GM13976 (cell line): Measurements from ENCODE around the gene PC.
A peak's percentile ranks its signal among the peaks of the same experiment; 100 is the strongest.

ENCODE experiments used
- DNase-seq: peaks from one replicate; pipeline ENCODE4 v3.0.0; 2012; ENCODE audit warnings: low spot score
- CTCF ChIP-seq: IDR thresholded peaks from 2 replicates; pipeline ENCODE4 v1.5.1; 2012; ENCODE audit warnings: borderline replicate concordance, mild to moderate bottlenecking; ENCODE audit not compliant: insufficient read depth; ENCODE audit errors: extremely low read depth, missing control alignments, control extremely low read depth
- in situ Hi-C: fragments of 300-500 bp; cut with MboI; formaldehyde crosslinking; loops from one replicate; pipeline ENCODE4 v1.12.0; 2022; ENCODE audit warnings: low sequenced_read_pairs, mixed read lengths, inconsistent platforms; ENCODE audit not compliant: unreplicated experiment

Gene PC

GRCh38 chr11:66845876-66846212 is 112.3 kb downstream of the PC start:
- DNase-seq = no peak
- no peak for TF ChIP-seq CTCF
- in situ Hi-C loops = no loop called here

- DNase-seq = no peak
- no peak for TF ChIP-seq CTCF
- in situ Hi-C loops = no loop called here
These were observed 112.9 kb downstream of the PC start for GRCh38 chr11:66845143-66845875.

GRCh38 chr11:66844496-66845142 is 113.6 kb downstream of the PC start:
- in situ Hi-C loops = no loop called here
- no peak for DNase-seq
- no peak for TF ChIP-seq CTCF

- no peak for TF ChIP-seq CTCF
- in situ Hi-C loops = no loop called here
- no peak for DNase-seq
These were observed 114.2 kb downstream of the PC start for GRCh38 chr11:66843776-66844495.

- peak; percentile 98 for DNase-seq
- TF ChIP-seq CTCF = no peak
- in situ Hi-C loops = no loop called here
These were observed 115.0 kb downstream of the PC start, which contains the start of gene RCE1 for GRCh38 chr11:66842896-66843775. RCE1 (plus strand) TSS chr11:66843441; CDS start chr11:66843456, 15 bp downstream.

- TF ChIP-seq CTCF = no peak
- DNase-seq = peak; percentile 31
- in situ Hi-C loops = no loop called here
These were observed 115.7 kb downstream of the PC start for GRCh38 chr11:66842501-66842895.
